NCI-H2196 treated with DMSO at 0.1 percent for 48 hours (cell line): ENCODE results near the gene RASAL3.
"Not testable (repeated sequence)": the region's sequence is repeated elsewhere in the genome, so short reads cannot be mapped to it uniquely, and the experiment has no call there.

Experiments used
- DNase-seq: peaks from one replicate; lab custom pipeline; 2025; ENCODE audit not compliant: unreplicated experiment; lab: John Stamatoyannopoulos, UW

The RASAL3 gene

GRCh38 chr19:15464394-15465385, at the start of gene RASAL3:
Gene RASAL3 (minus strand): TSS chr19:15464544. CDS start chr19:15464358, 186 bp downstream.
- no peak for DNase-seq

- no peak for DNase-seq
These were observed 47.5 kb upstream of the RASAL3 start for GRCh38 chr19:15511671-15512424.

- DNase-seq: no peak
These were observed 43.8 kb upstream of the RASAL3 start, which contains the start of gene CYP4F22 for GRCh38 chr19:15508035-15508710. Gene CYP4F22 (plus strand): TSS chr19:15508525. CDS start chr19:15525337, 16,812 bp downstream.

- DNase-seq: no peak
These were observed 43.0 kb upstream of the RASAL3 start for GRCh38 chr19:15507068-15508034.

- DNase-seq: no peak
These were observed 41.8 kb upstream of the RASAL3 start for GRCh38 chr19:15506074-15506571.

- DNase-seq: no peak
These were observed 37.9 kb upstream of the RASAL3 start for GRCh38 chr19:15502264-15502663.

GRCh38 chr19:15501596-15501995, 37.3 kb upstream of the RASAL3 start:
- DNase-seq: no peak

GRCh38 chr19:15498910-15499309, 34.6 kb upstream of the RASAL3 start:
- no peak for DNase-seq

GRCh38 chr19:15498156-15498858, 34.0 kb upstream of the RASAL3 start:
- DNase-seq: no peak

- no peak for DNase-seq
These were observed 30.8 kb upstream of the RASAL3 start for GRCh38 chr19:15495151-15495550.

- no peak for DNase-seq
These were observed 24.3 kb upstream of the RASAL3 start for GRCh38 chr19:15488489-15489226.

- DNase-seq: no peak
These were observed 22.7 kb upstream of the RASAL3 start for GRCh38 chr19:15487038-15487437.

GRCh38 chr19:15485768-15486167, 21.4 kb upstream of the RASAL3 start:
- not testable (repeated sequence) for DNase-seq

GRCh38 chr19:15480996-15481395, 16.7 kb upstream of the RASAL3 start:
- not testable (repeated sequence) for DNase-seq

GRCh38 chr19:15479391-15480345, 15.3 kb upstream of the RASAL3 start, which contains the start of gene PGLYRP2:
Gene PGLYRP2 (minus strand): TSS chr19:15479501. CDS start chr19:15479371, 130 bp downstream.
- peak; percentile 45 for DNase-seq

- no peak for DNase-seq
These were observed 12.0 kb upstream of the RASAL3 start for GRCh38 chr19:15476325-15476724.

- DNase-seq: no peak
These were observed 11.3 kb upstream of the RASAL3 start for GRCh38 chr19:15475611-15476010.
